ENCODE results near the gene PCARE.
A peak's percentile ranks its signal among the peaks of the same experiment; 100 is the strongest.

Gene PCARE

GRCh38 chr2:29063056-29063455 is 11.3 kb downstream of the PCARE start:
- peak in 2 of 14 donors; percentile 12 to 18 for DNase-seq

- DNase-seq, result no peak
Observed at GRCh38 chr2:29062371-29062770, 12.0 kb downstream of the PCARE start.

GRCh38 chr2:29061616-29062015 is 12.7 kb downstream of the PCARE start:
- DNase-seq, result no peak

GRCh38 chr2:29061176-29061575 is 13.1 kb downstream of the PCARE start:
- DNase-seq, result no peak

GRCh38 chr2:29060441-29060840 is 13.9 kb downstream of the PCARE start:
- no peak for DNase-seq

- no peak for DNase-seq
Observed at GRCh38 chr2:29059624-29060023, 14.7 kb downstream of the PCARE start.

GRCh38 chr2:29057006-29057405 is 17.3 kb downstream of the PCARE start:
- no peak for DNase-seq

- no peak for DNase-seq
Observed at GRCh38 chr2:29056452-29056851, 17.9 kb downstream of the PCARE start.

GRCh38 chr2:29055601-29056000 is 18.7 kb downstream of the PCARE start:
- DNase-seq, result no peak

- DNase-seq, result no peak
Observed at GRCh38 chr2:29054430-29054829, 19.9 kb downstream of the PCARE start.

GRCh38 chr2:29053670-29054400 is 20.5 kb downstream of the PCARE start:
- DNase-seq, result no peak

GRCh38 chr2:29053223-29053622 is 21.1 kb downstream of the PCARE start:
- DNase-seq, result no peak

- no peak for DNase-seq
Observed at GRCh38 chr2:29052807-29053206, 21.5 kb downstream of the PCARE start.

- no peak for DNase-seq
Observed at GRCh38 chr2:29051730-29052129, 22.6 kb downstream of the PCARE start.

- no peak for DNase-seq
Observed at GRCh38 chr2:29050591-29050990, 23.7 kb downstream of the PCARE start.

- DNase-seq, result no peak
Observed at GRCh38 chr2:29047083-29047845, 27.1 kb downstream of the PCARE start.

GRCh38 chr2:29046321-29046720 is 28.0 kb downstream of the PCARE start:
- DNase-seq, result no peak

GRCh38 chr2:29044459-29044858 is 29.9 kb downstream of the PCARE start:
- no peak for DNase-seq

GRCh38 chr2:29042561-29043075 is 31.7 kb downstream of the PCARE start:
- no peak for DNase-seq

GRCh38 chr2:29041161-29041660 is 33.1 kb downstream of the PCARE start:
- no peak for DNase-seq

- DNase-seq, result no peak
Observed at GRCh38 chr2:29040552-29040951, 33.8 kb downstream of the PCARE start.

GRCh38 chr2:29039718-29040480 is 34.4 kb downstream of the PCARE start:
- DNase-seq, result no peak

Measured in C1 segment of cervical spinal cord (tissue), 14 donors.